Neuronal stem cell (in vitro differentiated cells): ENCODE measurements around the gene SPAG16.
A peak's percentile ranks its signal among the peaks of the same experiment; 100 is the strongest.
"Not testable (repeated sequence)": the region's sequence is repeated elsewhere in the genome, so short reads cannot be mapped to it uniquely, and the experiment has no call there.

Experiments
- DNase-seq: peaks from one replicate; pipeline ENCODE4 v3.0.0-alpha.2; 2013; ENCODE audit warnings: low spot score
- H2AFZ ChIP-seq: one replicate; pipeline ENCODE4 v1.6.1; 2013; ENCODE audit warnings: mild to moderate bottlenecking, low read length, inconsistent platforms
- H2AK5ac ChIP-seq: 2 replicates; pipeline ENCODE4 v1.6.1; 2013; ENCODE audit warnings: low read depth, mild to moderate bottlenecking, inconsistent platforms, low read length, moderate library complexity, mixed read lengths
- H2BK120ac ChIP-seq: 2 replicates; pipeline ENCODE4 v1.6.1; 2013; ENCODE audit warnings: low read depth, mild to moderate bottlenecking, inconsistent platforms, low read length, moderate library complexity, mixed read lengths
- H2BK12ac ChIP-seq: one replicate; pipeline ENCODE4 v1.6.1; 2013; ENCODE audit warnings: low read length, inconsistent platforms
- H2BK15ac ChIP-seq: 2 replicates; pipeline ENCODE4 v1.6.1; 2013; ENCODE audit warnings: mild to moderate bottlenecking, low read length, inconsistent platforms, mixed read lengths
- H2BK5ac ChIP-seq: one replicate; pipeline ENCODE4 v1.6.1; 2013; ENCODE audit warnings: inconsistent platforms, mild to moderate bottlenecking, low read length, moderate library complexity
- H3K14ac ChIP-seq: one replicate; pipeline ENCODE4 v1.6.1; 2013; ENCODE audit warnings: low read length, inconsistent platforms
- H3K18ac ChIP-seq: 2 replicates; pipeline ENCODE4 v1.6.1; 2013; ENCODE audit warnings: low read length, inconsistent platforms
- H3K23ac ChIP-seq: 2 replicates; pipeline ENCODE4 v1.6.1; 2013; ENCODE audit warnings: low read depth, mild to moderate bottlenecking, mixed read lengths, low read length, inconsistent platforms; ENCODE audit not compliant: poor library complexity
- H3K27ac ChIP-seq: replicated peaks from 3 replicates; pipeline ENCODE4 v1.5.1; 2013; ENCODE audit warnings: low read length, inconsistent platforms
- H3K27me3 ChIP-seq, 3 experiments: 2 replicates each; pipeline ENCODE4 v1.6.1; 2013; ENCODE audit warnings: low read length in 3 of 3, mild to moderate bottlenecking in 2 of 3, inconsistent platforms in 1 of 3, low read depth in 1 of 3, mixed read lengths in 1 of 3, moderate library complexity in 1 of 3; ENCODE audit not compliant: control insufficient read depth in 3 of 3, insufficient read depth in 3 of 3
- H3K36me3 ChIP-seq, 2 donors: replicated peaks in 1 of 2; 2 replicates each; pipeline ENCODE4 v1.6.1; 2013; ENCODE audit warnings: low read length in 2 of 2; ENCODE audit not compliant: control insufficient read depth in 2 of 2, insufficient read depth in 2 of 2
- H3K4ac ChIP-seq: 2 replicates; pipeline ENCODE4 v1.6.1; 2013; ENCODE audit warnings: inconsistent platforms, mild to moderate bottlenecking, low read length, moderate library complexity
- H3K4me1 ChIP-seq, 2 donors: 1 replicate in 1 of 2; 2 replicates in 1 of 2; pipeline ENCODE4 v1.6.1; 2013; ENCODE audit warnings: low read length in 2 of 2, low read depth in 1 of 2; ENCODE audit not compliant: control insufficient read depth in 2 of 2, insufficient read depth in 1 of 2
- H3K4me2 ChIP-seq: one replicate; pipeline ENCODE4 v1.6.1; 2013; ENCODE audit warnings: mild to moderate bottlenecking, low read length, inconsistent platforms; ENCODE audit not compliant: insufficient read depth, poor library complexity, severe bottlenecking
- H3K4me3 ChIP-seq, 2 donors: 2 replicates each; pipeline ENCODE4 v1.5.1; 2013; ENCODE audit warnings: low read length in 2 of 2, mild to moderate bottlenecking in 2 of 2, inconsistent platforms in 1 of 2, moderate library complexity in 1 of 2
- H3K79me1 ChIP-seq: one replicate; pipeline ENCODE4 v1.6.1; 2013; ENCODE audit warnings: low read depth, mild to moderate bottlenecking, inconsistent platforms, low read length, moderate library complexity
- H3K9ac ChIP-seq: one replicate; pipeline ENCODE4 v1.6.1; 2013; ENCODE audit warnings: mild to moderate bottlenecking, low read depth, low read length, inconsistent platforms; ENCODE audit not compliant: poor library complexity
- H3K9me3 ChIP-seq, 2 donors: replicated peaks in 1 of 2; 2 replicates each; pipeline versions ENCODE3 to v1.6.1; 2013; ENCODE audit warnings: low read length in 2 of 2, mild to moderate bottlenecking in 2 of 2, inconsistent platforms in 1 of 2, low read depth in 1 of 2, mixed read lengths in 1 of 2, moderate library complexity in 1 of 2; ENCODE audit not compliant: control insufficient read depth in 2 of 2, insufficient read depth in 1 of 2
- H4K8ac ChIP-seq: one replicate; pipeline ENCODE4 v1.6.1; 2013; ENCODE audit warnings: low read depth, mild to moderate bottlenecking, inconsistent platforms, low read length, moderate library complexity
- H4K91ac ChIP-seq: one replicate; pipeline ENCODE4 v1.6.1; 2013; ENCODE audit warnings: low read length, low read depth, mild to moderate bottlenecking, inconsistent platforms; ENCODE audit not compliant: poor library complexity
- WGBS, 2 donors: extraction: QIAGEN DNeasy Blood & Tissue Kit; methylation state at CpG; one replicate each; pipeline ENCODE4 v1.1.7; 2013; ENCODE audit warnings: missing lambda C conversion rate in 2 of 2, mixed read lengths in 1 of 2; ENCODE audit not compliant: insufficient read length in 2 of 2, insufficient replicate concordance in 1 of 2; ENCODE audit errors: extremely low coverage in 2 of 2; 5-methylcytosine and 5-hydroxymethylcytosine counted together

The SPAG16 gene

GRCh38 chr2:213689585-213689984 is 405.3 kb downstream of the SPAG16 start:
- Histone ChIP-seq H2BK5ac (no peak overlapping the region), H3K36me3 (no peaks in the 10 kb centered on the region), H3K9me3 (no peaks in the 10 kb centered on the region), H3K4ac (no peak overlapping the region), H3K18ac (no peak overlapping the region), H3K23ac (no peak overlapping the region), H2AFZ (no peak overlapping the region), H2BK12ac (no peak overlapping the region), H3K4me3 (no peak overlapping the region), H2BK120ac (no peak overlapping the region), H3K9ac (no peak overlapping the region), H4K91ac (no peak overlapping the region), H3K27ac (no peak overlapping the region), H4K8ac (no peak overlapping the region), H3K4me2 (no peak overlapping the region), H3K14ac (no peak overlapping the region), H3K27me3 (no peaks in the 10 kb centered on the region), H3K4me1 (no peaks in the 10 kb centered on the region), H2BK15ac (no peak overlapping the region), H3K79me1 (no peaks in the 10 kb centered on the region), H2AK5ac (no peak overlapping the region)
- DNase-seq, result no peak
- WGBS, 2 donors, result no CpG with 5 or more reads among the region's 1 CpG

- Histone ChIP-seq H3K4me2 (no peak overlapping the region), H3K27ac (no peak overlapping the region), H3K9ac (no peak overlapping the region), H3K14ac (no peak overlapping the region), H3K9me3 (no peaks in the 10 kb centered on the region), H3K4me1 (no peaks in the 10 kb centered on the region), H2BK12ac (no peak overlapping the region), H3K79me1 (no peaks in the 10 kb centered on the region), H3K4ac (no peak overlapping the region), H2AK5ac (no peak overlapping the region), H2AFZ (no peak overlapping the region), H3K4me3 (no peak overlapping the region), H4K8ac (no peak overlapping the region), H3K18ac (no peak overlapping the region), H2BK5ac (no peak overlapping the region), H3K23ac (no peak overlapping the region), H2BK15ac (no peak overlapping the region), H3K36me3 (no peaks in the 10 kb centered on the region), H4K91ac (no peak overlapping the region), H3K27me3 (no peaks in the 10 kb centered on the region), H2BK120ac (no peak overlapping the region)
- no peak for DNase-seq
These were observed 407.1 kb downstream of the SPAG16 start for GRCh38 chr2:213691351-213691750.

GRCh38 chr2:213696442-213696841 is 412.2 kb downstream of the SPAG16 start:
- Histone ChIP-seq H3K9me3 (no peaks in the 10 kb centered on the region), H2AK5ac (no peak overlapping the region), H3K27ac (no peak overlapping the region), H3K14ac (no peak overlapping the region), H3K23ac (no peak overlapping the region), H3K36me3 (no peaks in the 10 kb centered on the region), H2BK12ac (no peak overlapping the region), H3K9ac (no peak overlapping the region), H4K8ac (no peak overlapping the region), H3K4me2 (no peak overlapping the region), H3K4me1 (no peaks in the 10 kb centered on the region), H3K4ac (no peak overlapping the region), H2AFZ (no peak overlapping the region), H4K91ac (no peak overlapping the region), H2BK15ac (no peak overlapping the region), H3K79me1 (no peaks in the 10 kb centered on the region), H2BK5ac (no peak overlapping the region), H3K18ac (no peak overlapping the region), H2BK120ac (no peak overlapping the region), H3K4me3 (no peak overlapping the region), H3K27me3 (no peaks in the 10 kb centered on the region)
- no peak for DNase-seq

- not testable (repeated sequence) for H3K9ac ChIP-seq
These were observed 417.1 kb downstream of the SPAG16 start for GRCh38 chr2:213701365-213701764.

More at GRCh38 chr2:213701365-213701764, 417.1 kb downstream of the SPAG16 start:
- H4K91ac ChIP-seq, H3K23ac ChIP-seq, H3K4me3 ChIP-seq, H4K8ac ChIP-seq, H2BK5ac ChIP-seq, H2AFZ ChIP-seq, H3K4me1 ChIP-seq, H3K9me3 ChIP-seq, H2AK5ac ChIP-seq, H3K14ac ChIP-seq, H2BK120ac ChIP-seq, H3K27me3 ChIP-seq, H3K27ac ChIP-seq, H3K79me1 ChIP-seq, H3K36me3 ChIP-seq, H2BK15ac ChIP-seq, H3K4me2 ChIP-seq, H3K4ac ChIP-seq, DNase-seq, H3K18ac ChIP-seq: not testable (repeated sequence)
- peak overlapping the region; percentile 41 for H2BK12ac ChIP-seq
- no CpG with 5 or more reads among the region's 18 CpGs for WGBS, 2 donors
